ENCODE data around the gene TBC1D25. TPM values are rescaled to one million over a fixed set of nuclear protein-coding genes. Genes with fewer than 3 reads are reported as not detected.
"Not testable (repeated sequence)": the region's sequence is repeated elsewhere in the genome, so short reads cannot be mapped to it uniquely, and the experiment has no call there.

The TBC1D25 gene
- total RNA-seq, 2 donors from 2014 or later = 5.4 to 5.9 TPM

DNA sequence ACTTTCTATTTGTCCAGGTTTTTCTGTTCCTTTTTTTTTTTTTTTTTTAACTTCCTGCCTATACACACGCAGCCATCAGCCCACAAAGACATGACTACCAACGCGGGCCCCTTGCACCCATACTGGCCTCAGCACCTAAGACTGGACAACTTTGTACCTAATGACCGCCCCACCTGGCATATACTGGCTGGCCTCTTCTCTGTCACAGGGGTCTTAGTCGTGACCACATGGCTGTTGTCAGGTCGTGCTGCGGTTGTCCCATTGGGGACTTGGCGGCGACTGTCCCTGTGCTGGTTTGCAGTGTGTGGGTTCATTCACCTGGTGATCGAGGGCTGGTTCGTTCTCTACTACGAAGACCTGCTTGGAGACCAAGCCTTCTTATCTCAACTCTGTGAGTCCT, 15.8 kb upstream of the TBC1D25 start:
- Histone ChIP-seq H3K27ac (no peak overlapping the region), H3K27me3 (no peaks in the 10 kb centered on the region), H3K4me1 (peaks cover 8% of the 10 kb centered on the region), H3K36me3 (replicated peaks in 1 of 2; ENCODE audit: insufficient read depth in 1 of 2, low read depth in 2 of 2) (no peaks in the 10 kb centered on the region), H3K4me3 (no peak overlapping the region), H3K9me3 (no peaks in the 10 kb centered on the region)
- intact Hi-C loops (cut with DNase I) = no loop called here
- DNase-seq (no peak), ATAC-seq (no peak)
- TF ChIP-seq POLR2A (IDR thresholded peaks at IDR 0.05) = no peak
- TF ChIP-seq, protein P1, sequence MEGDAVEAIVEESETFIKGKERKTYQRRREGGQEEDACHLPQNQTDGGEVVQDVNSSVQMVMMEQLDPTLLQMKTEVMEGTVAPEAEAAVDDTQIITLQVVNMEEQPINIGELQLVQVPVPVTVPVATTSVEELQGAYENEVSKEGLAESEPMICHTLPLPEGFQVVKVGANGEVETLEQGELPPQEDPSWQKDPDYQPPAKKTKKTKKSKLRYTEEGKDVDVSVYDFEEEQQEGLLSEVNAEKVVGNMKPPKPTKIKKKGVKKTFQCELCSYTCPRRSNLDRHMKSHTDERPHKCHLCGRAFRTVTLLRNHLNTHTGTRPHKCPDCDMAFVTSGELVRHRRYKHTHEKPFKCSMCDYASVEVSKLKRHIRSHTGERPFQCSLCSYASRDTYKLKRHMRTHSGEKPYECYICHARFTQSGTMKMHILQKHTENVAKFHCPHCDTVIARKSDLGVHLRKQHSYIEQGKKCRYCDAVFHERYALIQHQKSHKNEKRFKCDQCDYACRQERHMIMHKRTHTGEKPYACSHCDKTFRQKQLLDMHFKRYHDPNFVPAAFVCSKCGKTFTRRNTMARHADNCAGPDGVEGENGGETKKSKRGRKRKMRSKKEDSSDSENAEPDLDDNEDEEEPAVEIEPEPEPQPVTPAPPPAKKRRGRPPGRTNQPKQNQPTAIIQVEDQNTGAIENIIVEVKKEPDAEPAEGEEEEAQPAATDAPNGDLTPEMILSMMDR (IDR thresholded peaks at IDR 0.05) = no peak
- 85 to 86% methylated on average over 3 to 9 of the region's 12 CpGs for WGBS, 2 donors

DNA sequence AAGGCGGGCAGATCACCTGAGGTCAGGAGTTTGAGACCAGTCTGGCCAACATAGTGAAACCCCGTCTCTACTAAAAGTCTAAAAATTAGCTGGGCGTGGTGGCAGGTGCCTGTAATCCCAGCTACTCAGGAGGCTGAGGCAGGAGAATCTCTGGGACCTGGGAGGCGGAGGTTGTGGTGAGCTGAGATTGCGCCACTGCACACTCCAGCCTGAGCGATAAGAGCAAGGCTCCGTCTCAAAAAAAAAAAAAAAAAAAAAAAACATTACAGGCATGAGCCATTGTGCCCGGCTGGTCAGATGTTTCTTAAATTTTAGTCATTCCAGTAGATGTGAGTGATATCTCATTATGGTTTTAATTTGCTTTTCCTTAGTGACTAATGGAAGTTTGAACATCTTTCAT, 13.7 kb upstream of the TBC1D25 start:
- WGBS, 2 donors = 80 to 83% methylated on average over 7 of the region's 8 CpGs
- H3K9me3 ChIP-seq; H3K4me3 ChIP-seq; H3K27me3 ChIP-seq; H3K27ac ChIP-seq; H3K36me3 ChIP-seq (replicated peaks in 1 of 2; ENCODE audit: insufficient read depth in 1 of 2, low read depth in 2 of 2); ATAC-seq; intact Hi-C loops (cut with DNase I); H3K4me1 ChIP-seq; DNase-seq: not testable (repeated sequence)

DNA sequence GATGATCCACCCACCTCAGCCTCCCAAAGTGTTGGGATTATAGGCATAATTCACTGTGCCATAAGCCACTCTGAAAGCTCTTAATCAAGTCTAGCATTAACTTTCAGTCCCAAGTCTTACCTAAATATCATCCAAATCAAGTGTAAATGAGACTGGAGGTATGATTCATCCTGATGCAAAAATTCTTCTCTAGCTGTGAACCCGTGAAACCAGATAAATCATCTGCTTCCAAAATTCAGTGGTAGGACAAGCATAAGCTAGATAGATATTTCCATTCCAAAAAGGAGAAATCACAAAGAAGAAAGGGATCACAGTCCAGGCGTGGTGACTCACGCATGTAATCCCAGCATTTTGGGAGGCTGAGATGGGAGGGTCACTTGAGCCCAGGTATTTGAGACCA, 8.8 kb upstream of the TBC1D25 start:
- WGBS, 2 donors = 85 to 94% methylated on average over 3 of the region's 3 CpGs
- no peaks in the 10 kb centered on the region for H3K4me1 ChIP-seq
- no peaks in the 10 kb centered on the region for H3K27me3 ChIP-seq
- TF ChIP-seq, protein P1 (IDR thresholded peaks at IDR 0.05) = no peak
- TF ChIP-seq POLR2A (IDR thresholded peaks at IDR 0.05) = no peak
- DNase-seq (no peak), ATAC-seq (no peak)
- H3K36me3 ChIP-seq (replicated peaks in 1 of 2; ENCODE audit: insufficient read depth in 1 of 2, low read depth in 2 of 2) = no peaks in the 10 kb centered on the region
- intact Hi-C loops (cut with DNase I) = no loop called here
- H3K9me3 ChIP-seq = no peaks in the 10 kb centered on the region
- no peak overlapping the region for H3K4me3 ChIP-seq
- no peak overlapping the region for H3K27ac ChIP-seq

DNA sequence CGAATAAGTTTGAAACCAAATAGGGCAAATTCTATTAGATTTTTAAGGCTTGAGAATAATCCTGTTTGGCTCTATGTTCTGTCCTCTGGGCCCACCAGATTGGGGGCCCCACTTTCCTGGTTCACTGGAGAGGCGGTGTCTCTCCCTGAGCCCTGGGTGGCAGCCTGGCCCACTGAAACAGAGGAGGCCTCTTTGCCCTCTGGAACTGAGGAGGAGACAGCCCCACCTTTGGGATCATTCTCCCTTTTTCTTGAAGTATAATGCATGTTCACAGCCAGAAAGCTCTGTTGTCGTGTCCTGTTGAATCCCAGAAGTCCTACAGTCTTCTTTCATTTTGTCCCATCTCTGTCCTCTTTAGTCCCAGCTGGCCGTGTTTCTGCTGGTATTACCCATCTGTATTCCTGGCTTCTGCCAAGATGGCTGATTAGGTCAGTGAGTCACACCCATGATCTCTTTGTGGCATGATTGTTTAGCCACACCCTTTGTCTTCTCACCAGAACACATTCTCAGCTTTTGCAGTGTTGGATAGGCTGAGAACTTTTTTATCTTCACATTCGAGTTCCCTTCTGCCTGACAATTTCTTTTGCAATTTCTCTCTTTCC, 8.1 kb upstream of the TBC1D25 start:
- TF ChIP-seq POLR2A (IDR thresholded peaks at IDR 0.05) = no peak
- TF ChIP-seq, protein P1 (IDR thresholded peaks at IDR 0.05) = no peak
- DNase-seq (peak in 1 of 4 donors; percentile 27), ATAC-seq (no peak)
- Histone ChIP-seq H3K4me1 (no peaks in the 10 kb centered on the region), H3K36me3 (replicated peaks in 1 of 2; ENCODE audit: insufficient read depth in 1 of 2, low read depth in 2 of 2) (no peaks in the 10 kb centered on the region), H3K9me3 (no peaks in the 10 kb centered on the region), H3K27ac (peak overlapping the region in 2 of 4 donors; percentile 40 to 44), H3K4me3 (no peak overlapping the region), H3K27me3 (no peaks in the 10 kb centered on the region)
- WGBS, 2 donors = 67 to 68% methylated on average over 4 of the region's 5 CpGs
- intact Hi-C loops (cut with DNase I) = no loop called here

DNA sequence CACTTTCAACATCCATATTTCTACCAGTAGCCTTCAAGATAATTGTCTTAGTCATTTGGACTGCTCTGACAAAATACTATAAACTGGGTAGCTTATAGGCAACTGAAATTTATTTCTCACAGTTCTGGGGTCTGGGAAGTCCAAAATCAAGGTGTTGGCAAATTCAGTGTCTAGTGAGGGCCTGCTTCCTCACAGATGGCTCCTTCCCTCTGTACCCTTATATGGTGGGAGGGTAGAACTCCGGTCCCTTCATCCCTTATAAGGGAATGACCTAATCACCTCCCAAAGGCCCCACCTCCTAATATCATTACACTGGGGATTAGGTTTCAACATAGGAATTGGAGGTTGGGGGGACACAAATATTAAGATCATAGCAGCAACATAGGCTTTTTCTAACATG, 7.4 kb upstream of the TBC1D25 start:
- whole genome bisulfite sequencing, 2 donors = 92% methylated on average over 1 of the region's 1 CpG; no CpG with 5 or more reads in 1 of the 2 donors
- Histone ChIP-seq H3K36me3 (replicated peaks in 1 of 2; ENCODE audit: insufficient read depth in 1 of 2, low read depth in 2 of 2) (no peaks in the 10 kb centered on the region), H3K4me1 (no peaks in the 10 kb centered on the region), H3K27me3 (no peaks in the 10 kb centered on the region), H3K4me3 (no peak overlapping the region), H3K9me3 (no peaks in the 10 kb centered on the region), H3K27ac (peak overlapping the region in 2 of 4 donors; percentile 40 to 44)
- no peak for TF ChIP-seq POLR2A (IDR thresholded peaks at IDR 0.05)
- ATAC-seq (no peak), DNase-seq (no peak)
- intact Hi-C loops (cut with DNase I) = no loop called here

DNA sequence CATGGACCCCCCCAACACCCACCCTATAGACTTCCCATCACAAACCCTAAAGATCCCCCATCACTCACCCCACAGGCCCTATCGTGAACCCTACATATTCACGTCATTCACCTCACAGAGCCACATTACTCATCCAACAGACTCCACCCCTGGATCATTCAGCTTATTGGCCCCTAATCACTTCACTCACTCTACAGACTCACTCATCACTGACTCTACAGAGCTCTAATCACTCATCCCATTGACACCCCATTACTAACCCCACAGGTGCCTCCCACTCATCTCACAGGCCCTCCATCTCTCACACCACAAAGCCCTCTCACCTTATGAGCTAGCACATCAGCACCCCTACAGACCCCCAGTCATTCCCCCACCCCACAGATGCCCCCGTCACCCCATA, 6.3 kb upstream of the TBC1D25 start:
- no peak for ATAC-seq
- H3K4me3 ChIP-seq = no peak overlapping the region
- H3K4me1 ChIP-seq = no peaks in the 10 kb centered on the region
- no peak for DNase-seq
- H3K36me3 ChIP-seq (replicated peaks in 1 of 2; ENCODE audit: insufficient read depth in 1 of 2, low read depth in 2 of 2) = no peaks in the 10 kb centered on the region
- no peak overlapping the region for H3K27ac ChIP-seq
- no peaks in the 10 kb centered on the region for H3K27me3 ChIP-seq
- H3K9me3 ChIP-seq = no peaks in the 10 kb centered on the region
- intact Hi-C loops (cut with DNase I) = no loop called here
- 93 to 97% methylated on average over 3 of the region's 3 CpGs for WGBS, 2 donors
- no peak for TF ChIP-seq POLR2A (IDR thresholded peaks at IDR 0.05)
- TF ChIP-seq, protein P1 (IDR thresholded peaks at IDR 0.05) = no peak
